H9 (cell line): Measurements from ENCODE around the gene SSBP3. TPM values are rescaled to one million over a fixed set of nuclear protein-coding genes. Genes with fewer than 3 reads are reported as not detected.

Experiments used
- DNase-seq: peaks from one replicate; pipeline ENCODE4 v3.0.0-alpha.2; 2017
- H2AFZ ChIP-seq: one replicate; pipeline ENCODE4 v1.6.1; 2013; ENCODE audit warnings: mild to moderate bottlenecking, low read length, control low read depth, moderate library complexity
- H2AK5ac ChIP-seq: 2 replicates; pipeline ENCODE4 v1.6.1; 2013; ENCODE audit warnings: low read length, control low read depth, mixed read lengths; ENCODE audit not compliant: insufficient read length
- H2BK120ac ChIP-seq: one replicate; pipeline ENCODE4 v1.6.1; 2013; ENCODE audit warnings: low read depth, mild to moderate bottlenecking, low read length, control low read depth, inconsistent platforms; ENCODE audit not compliant: poor library complexity, severe bottlenecking
- H2BK12ac ChIP-seq: 2 replicates; pipeline ENCODE4 v1.6.1; 2013; ENCODE audit warnings: low read length, control low read depth, mixed read lengths, low read depth; ENCODE audit not compliant: insufficient read length
- H2BK15ac ChIP-seq: 2 replicates; pipeline ENCODE4 v1.6.1; 2013; ENCODE audit warnings: low read depth, low read length, control low read depth
- H2BK20ac ChIP-seq: one replicate; pipeline ENCODE4 v1.6.1; 2013; ENCODE audit warnings: low read depth, mild to moderate bottlenecking, low read length, control low read depth, inconsistent platforms; ENCODE audit not compliant: poor library complexity, severe bottlenecking
- H2BK5ac ChIP-seq: 2 replicates; pipeline ENCODE4 v1.6.1; 2013; ENCODE audit warnings: low read length, control low read depth, mixed read lengths; ENCODE audit not compliant: insufficient read length
- H3K14ac ChIP-seq: 2 replicates; pipeline ENCODE4 v1.6.1; 2013; ENCODE audit warnings: low read length, control low read depth; ENCODE audit not compliant: insufficient read depth
- H3K18ac ChIP-seq: 2 replicates; pipeline ENCODE4 v1.6.1; 2013; ENCODE audit warnings: low read depth, mild to moderate bottlenecking, mixed read lengths, low read length, control low read depth; ENCODE audit not compliant: insufficient read length
- H3K23ac ChIP-seq: 2 replicates; pipeline ENCODE4 v1.6.1; 2013; ENCODE audit warnings: low read length, control low read depth, mixed read lengths, low read depth; ENCODE audit not compliant: insufficient read length
- H3K23me2 ChIP-seq: 2 replicates; pipeline ENCODE4 v1.6.1; 2013; ENCODE audit warnings: low read depth, mild to moderate bottlenecking, mixed read lengths, low read length, control low read depth; ENCODE audit not compliant: insufficient read length, poor library complexity, severe bottlenecking
- H3K27ac ChIP-seq: 2 replicates; pipeline ENCODE4 v1.5.1; 2013; ENCODE audit warnings: low read length, control low read depth, mixed read lengths, low read depth; ENCODE audit not compliant: insufficient read length
- H3K27me3 ChIP-seq: 2 replicates; pipeline ENCODE4 v1.6.1; 2013; ENCODE audit warnings: low read length, control low read depth, inconsistent platforms; ENCODE audit not compliant: insufficient read depth
- H3K4ac ChIP-seq: 2 replicates; pipeline ENCODE4 v1.6.1; 2013; ENCODE audit warnings: low read depth, mild to moderate bottlenecking, control low read depth, inconsistent platforms, low read length, moderate library complexity
- H3K4me1 ChIP-seq: 2 replicates; pipeline ENCODE4 v1.6.1; 2013; ENCODE audit warnings: low read length, control low read depth, inconsistent platforms; ENCODE audit not compliant: insufficient read depth
- H3K4me2 ChIP-seq: 2 replicates; pipeline ENCODE4 v1.6.1; 2013; ENCODE audit warnings: low read length, control low read depth, mixed read lengths; ENCODE audit not compliant: insufficient read length, insufficient read depth
- H3K56ac ChIP-seq: 2 replicates; pipeline ENCODE4 v1.6.1; 2013; ENCODE audit warnings: low read depth, mild to moderate bottlenecking, mixed read lengths, low read length, control low read depth; ENCODE audit not compliant: insufficient read length
- H3K79me1 ChIP-seq: 2 replicates; pipeline ENCODE4 v1.6.1; 2013; ENCODE audit warnings: low read depth, mild to moderate bottlenecking, moderate library complexity, low read length, control low read depth, inconsistent platforms; ENCODE audit not compliant: insufficient read depth, poor library complexity, severe bottlenecking
- H3K79me2 ChIP-seq: 2 replicates; pipeline ENCODE4 v1.6.1; 2013; ENCODE audit warnings: low read length, control low read depth, inconsistent platforms; ENCODE audit not compliant: insufficient read depth
- H3K9ac ChIP-seq: 2 replicates; pipeline ENCODE4 v1.6.1; 2013; ENCODE audit warnings: low read length, control low read depth, mixed read lengths; ENCODE audit not compliant: insufficient read length; ENCODE audit errors: extremely low read depth
- H3K9me3 ChIP-seq: one replicate; pipeline ENCODE4 v1.6.1; 2013; ENCODE audit warnings: low read depth, low read length, inconsistent platforms; ENCODE audit not compliant: control insufficient read depth
- H3T11ph ChIP-seq: one replicate; pipeline ENCODE4 v1.6.1; 2013; ENCODE audit warnings: mild to moderate bottlenecking, low read length, control low read depth, inconsistent platforms
- H4K20me1 ChIP-seq: one replicate; pipeline ENCODE4 v1.6.1; 2013; ENCODE audit not compliant: control insufficient read depth, insufficient read length, insufficient read depth
- H4K5ac ChIP-seq: 2 replicates; pipeline ENCODE4 v1.6.1; 2013; ENCODE audit warnings: low read depth, mild to moderate bottlenecking, mixed read lengths, low read length, control low read depth; ENCODE audit not compliant: insufficient read length
- H4K8ac ChIP-seq: replicated peaks from 2 replicates; pipeline ENCODE4 v1.6.1; 2013; ENCODE audit warnings: low read length, control low read depth, mixed read lengths, low read depth; ENCODE audit not compliant: insufficient read length
- H4K91ac ChIP-seq: 2 replicates; pipeline ENCODE4 v1.6.1; 2013; ENCODE audit warnings: low read depth, mild to moderate bottlenecking, moderate library complexity, mixed read lengths, low read length, control low read depth; ENCODE audit not compliant: insufficient read length
- H3K27ac Mint-ChIP-seq, 3 experiments: 2 replicates in 2 of 3; 3 replicates in 1 of 3; pipeline ENCODE4 v1.8.0; 2020 to 2021; ENCODE audit warnings: mixed read lengths in 3 of 3, mild to moderate bottlenecking in 1 of 3, moderate library complexity in 1 of 3
- H3K27me3 Mint-ChIP-seq: 2 replicates; pipeline ENCODE4 v1.8.0; 2021; ENCODE audit warnings: low read depth, mild to moderate bottlenecking, moderate library complexity, mixed read lengths
- H3K36me3 Mint-ChIP-seq, 3 experiments: 2 replicates in 2 of 3; 3 replicates in 1 of 3; pipeline ENCODE4 v1.8.0; 2020 to 2021; ENCODE audit warnings: low read depth in 3 of 3, mixed read lengths in 3 of 3; ENCODE audit not compliant: insufficient read depth in 1 of 3
- H3K4me1 Mint-ChIP-seq, 2 experiments: 2 replicates each; pipeline ENCODE4 v1.8.0; 2020; ENCODE audit warnings: mixed read lengths in 2 of 2
- H3K4me3 Mint-ChIP-seq, 2 experiments: 2 replicates in 1 of 2; 3 replicates in 1 of 2; pipeline ENCODE4 v1.8.0; 2020 to 2021; ENCODE audit warnings: mild to moderate bottlenecking in 2 of 2, mixed read lengths in 2 of 2, moderate library complexity in 1 of 2
- H3K9me3 Mint-ChIP-seq, 2 experiments: 2 replicates in 1 of 2; 3 replicates in 1 of 2; pipeline ENCODE4 v1.8.0; 2020; ENCODE audit warnings: mild to moderate bottlenecking in 2 of 2, mixed read lengths in 2 of 2, moderate library complexity in 1 of 2
- WGBS: extraction: QIAGEN DNeasy Blood & Tissue Kit; methylation state at CpG from one replicate; pipeline ENCODE4 v1.1.7; 2013; ENCODE audit warnings: missing lambda C conversion rate, low lambda C conversion rate, mixed read lengths; ENCODE audit not compliant: insufficient read length; ENCODE audit errors: extremely low coverage; 5-methylcytosine and 5-hydroxymethylcytosine counted together
- total RNA-seq: library from RNA; stranded (reverse); gene quantifications from 2 replicates; pipeline ENCODE4 v1.2.1, GENCODE V29; 2021
- TF ChIP-seq, protein P1 (sequence below): fragments of 200-600 bp; sonication (generic); conservative IDR thresholded peaks from 3 replicates; pipeline ENCODE4 v1.8.0; 2021; ENCODE audit warnings: antibody characterized with exemption, mild to moderate bottlenecking

SSBP3 gene
- total RNA-seq, 1 experiment from 2014 or later, result 126 TPM

- Histone ChIP-seq H3K4me2 (no peak overlapping the region), H3K4ac (no peak overlapping the region), H3T11ph (no peak overlapping the region), H4K20me1 (peaks cover 6% of the 10 kb centered on the region), H3K56ac (no peak overlapping the region), H3K9ac (no peak overlapping the region), H3K18ac (no peak overlapping the region), H4K8ac (no peak overlapping the region), H3K14ac (no peak overlapping the region), H3K27me3 (no peaks in the 10 kb centered on the region), H2AK5ac (no peak overlapping the region), H3K23ac (no peak overlapping the region), H2BK120ac (no peak overlapping the region), H3K23me2 (no peaks in the 10 kb centered on the region), H3K27ac (no peak overlapping the region), H4K91ac (no peak overlapping the region), H2BK20ac (no peak overlapping the region), H2BK5ac (no peak overlapping the region), H3K79me1 (peaks cover 4% of the 10 kb centered on the region), H3K4me1 (peaks cover 2% of the 10 kb centered on the region; the same call in 1 of the 2 replicates), H3K9me3 (no peaks in the 10 kb centered on the region), H2BK15ac (no peak overlapping the region), H4K5ac (no peak overlapping the region), H2AFZ (no peak overlapping the region), H2BK12ac (no peak overlapping the region), H3K79me2 (peaks cover 27% of the 10 kb centered on the region)
- Mint-ChIP-seq H3K27ac (peak overlapping the region in 2 of 3 experiments; percentile 25 to 53; a peak in 2 of 7 replicates), H3K4me1 (peaks cover 35% of the 10 kb centered on the region in 2 experiments), H3K36me3 (peaks cover 14 to 42% (median 37%) of the 10 kb centered on the region in 3 experiments; a peak in 6 of 7 replicates), H3K27me3 (no peaks in the 10 kb centered on the region), H3K4me3 (no peak overlapping the region), H3K9me3 (no peaks in the 10 kb centered on the region)
- DNase-seq, result no peak
- TF ChIP-seq, protein P1, sequence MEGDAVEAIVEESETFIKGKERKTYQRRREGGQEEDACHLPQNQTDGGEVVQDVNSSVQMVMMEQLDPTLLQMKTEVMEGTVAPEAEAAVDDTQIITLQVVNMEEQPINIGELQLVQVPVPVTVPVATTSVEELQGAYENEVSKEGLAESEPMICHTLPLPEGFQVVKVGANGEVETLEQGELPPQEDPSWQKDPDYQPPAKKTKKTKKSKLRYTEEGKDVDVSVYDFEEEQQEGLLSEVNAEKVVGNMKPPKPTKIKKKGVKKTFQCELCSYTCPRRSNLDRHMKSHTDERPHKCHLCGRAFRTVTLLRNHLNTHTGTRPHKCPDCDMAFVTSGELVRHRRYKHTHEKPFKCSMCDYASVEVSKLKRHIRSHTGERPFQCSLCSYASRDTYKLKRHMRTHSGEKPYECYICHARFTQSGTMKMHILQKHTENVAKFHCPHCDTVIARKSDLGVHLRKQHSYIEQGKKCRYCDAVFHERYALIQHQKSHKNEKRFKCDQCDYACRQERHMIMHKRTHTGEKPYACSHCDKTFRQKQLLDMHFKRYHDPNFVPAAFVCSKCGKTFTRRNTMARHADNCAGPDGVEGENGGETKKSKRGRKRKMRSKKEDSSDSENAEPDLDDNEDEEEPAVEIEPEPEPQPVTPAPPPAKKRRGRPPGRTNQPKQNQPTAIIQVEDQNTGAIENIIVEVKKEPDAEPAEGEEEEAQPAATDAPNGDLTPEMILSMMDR, result no peak
- no CpG with 5 or more reads among the region's 3 CpGs for WGBS
These were observed 20.5 kb downstream of the SSBP3 start for GRCh38 chr1:54385727-54386022.
